ENCODE results near the gene GHRL.

DNA sequence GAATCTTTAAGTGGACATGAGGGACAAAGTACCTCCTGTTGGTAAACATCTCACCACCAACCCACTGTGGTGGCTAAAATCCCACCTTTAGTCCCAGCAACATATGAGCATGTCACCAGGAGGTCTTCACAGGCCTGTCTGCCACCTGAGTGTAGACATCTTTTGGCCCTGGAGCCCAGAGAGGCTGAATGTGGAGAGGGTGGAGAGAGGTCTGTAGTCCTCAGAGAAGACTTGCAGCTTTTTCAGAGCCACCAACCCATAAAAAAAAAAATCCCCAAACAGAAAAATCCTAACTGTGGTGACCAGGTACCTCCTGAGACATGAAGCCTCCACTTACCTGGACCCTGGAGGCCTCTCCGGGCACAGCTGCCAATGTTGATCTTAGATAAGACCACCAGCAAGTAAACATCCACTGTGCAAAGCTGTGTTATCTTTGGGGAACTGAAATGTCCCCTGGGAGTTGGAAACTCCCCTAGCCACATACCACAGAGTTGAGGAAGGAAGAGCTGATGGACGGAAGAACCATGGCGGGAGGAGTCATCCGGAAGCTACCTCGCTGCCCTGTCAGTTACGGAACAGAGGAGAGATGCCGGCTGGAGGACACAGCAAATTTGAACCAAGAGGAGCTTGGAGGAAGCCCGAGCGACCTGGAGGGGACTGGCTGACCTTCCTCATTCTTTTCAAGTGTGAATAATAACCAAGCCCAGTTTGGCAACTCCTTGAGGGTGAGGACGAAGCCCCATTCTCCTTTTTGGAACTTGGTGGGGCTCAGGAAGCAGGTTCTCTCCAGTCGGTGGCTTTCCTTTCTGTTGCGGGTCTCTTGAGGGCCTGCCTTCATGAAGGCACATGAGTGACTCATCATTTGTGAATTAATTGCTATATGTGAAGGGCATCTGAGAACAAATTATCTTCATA lies at the start of gene GHRL:
- no peak for TF ChIP-seq MYC (IDR thresholded peaks at IDR 0.05; ENCODE audit: borderline replicate concordance, low read length)
- TF ChIP-seq, protein P1, sequence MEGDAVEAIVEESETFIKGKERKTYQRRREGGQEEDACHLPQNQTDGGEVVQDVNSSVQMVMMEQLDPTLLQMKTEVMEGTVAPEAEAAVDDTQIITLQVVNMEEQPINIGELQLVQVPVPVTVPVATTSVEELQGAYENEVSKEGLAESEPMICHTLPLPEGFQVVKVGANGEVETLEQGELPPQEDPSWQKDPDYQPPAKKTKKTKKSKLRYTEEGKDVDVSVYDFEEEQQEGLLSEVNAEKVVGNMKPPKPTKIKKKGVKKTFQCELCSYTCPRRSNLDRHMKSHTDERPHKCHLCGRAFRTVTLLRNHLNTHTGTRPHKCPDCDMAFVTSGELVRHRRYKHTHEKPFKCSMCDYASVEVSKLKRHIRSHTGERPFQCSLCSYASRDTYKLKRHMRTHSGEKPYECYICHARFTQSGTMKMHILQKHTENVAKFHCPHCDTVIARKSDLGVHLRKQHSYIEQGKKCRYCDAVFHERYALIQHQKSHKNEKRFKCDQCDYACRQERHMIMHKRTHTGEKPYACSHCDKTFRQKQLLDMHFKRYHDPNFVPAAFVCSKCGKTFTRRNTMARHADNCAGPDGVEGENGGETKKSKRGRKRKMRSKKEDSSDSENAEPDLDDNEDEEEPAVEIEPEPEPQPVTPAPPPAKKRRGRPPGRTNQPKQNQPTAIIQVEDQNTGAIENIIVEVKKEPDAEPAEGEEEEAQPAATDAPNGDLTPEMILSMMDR (IDR thresholded peaks at IDR 0.05) = no peak
